T follicular helper cell (primary cell): ENCODE results near the gene RAD23B.
"Not testable (repeated sequence)": the region's sequence is repeated elsewhere in the genome, so short reads cannot be mapped to it uniquely, and the experiment has no call there.

ENCODE experiments used
- DNase-seq: peaks from one replicate; pipeline ENCODE4 v3.0.0-alpha.2; 2020; ENCODE audit warnings: low read depth

The RAD23B gene

DNA sequence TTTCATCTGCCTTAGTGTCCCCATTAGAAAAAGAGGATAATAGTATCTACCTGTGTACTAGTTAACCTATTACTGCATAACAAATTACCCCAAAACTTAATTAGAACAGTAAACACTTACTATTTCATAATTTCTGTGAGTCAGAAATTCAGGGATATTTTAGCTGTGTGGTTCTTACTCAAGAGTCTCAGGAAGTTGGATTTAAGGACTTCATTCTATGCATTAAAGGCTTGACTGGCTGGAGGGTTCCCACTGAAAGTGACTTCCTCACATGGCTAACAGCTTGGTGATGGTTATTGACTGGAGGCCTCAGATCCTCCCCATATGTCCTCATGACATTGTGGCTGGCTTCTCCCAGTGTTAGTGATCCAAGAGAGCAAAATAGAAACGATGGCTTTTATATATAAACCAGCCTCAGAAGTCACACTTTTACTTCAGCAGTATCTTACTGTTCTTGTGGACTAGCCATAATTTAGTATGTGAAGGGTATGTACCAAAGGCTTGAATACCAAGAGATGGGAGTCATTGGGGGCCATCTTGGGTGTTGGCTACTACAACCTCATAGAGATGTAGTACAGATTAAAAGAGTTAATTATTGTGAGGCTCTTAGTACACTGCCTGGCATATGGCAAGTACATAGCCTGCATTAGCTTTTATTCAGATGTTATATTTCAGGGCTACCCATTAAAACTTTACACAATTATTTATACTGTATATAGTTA lies 9.9 kb downstream of the RAD23B start:
- no peak for DNase-seq

DNA sequence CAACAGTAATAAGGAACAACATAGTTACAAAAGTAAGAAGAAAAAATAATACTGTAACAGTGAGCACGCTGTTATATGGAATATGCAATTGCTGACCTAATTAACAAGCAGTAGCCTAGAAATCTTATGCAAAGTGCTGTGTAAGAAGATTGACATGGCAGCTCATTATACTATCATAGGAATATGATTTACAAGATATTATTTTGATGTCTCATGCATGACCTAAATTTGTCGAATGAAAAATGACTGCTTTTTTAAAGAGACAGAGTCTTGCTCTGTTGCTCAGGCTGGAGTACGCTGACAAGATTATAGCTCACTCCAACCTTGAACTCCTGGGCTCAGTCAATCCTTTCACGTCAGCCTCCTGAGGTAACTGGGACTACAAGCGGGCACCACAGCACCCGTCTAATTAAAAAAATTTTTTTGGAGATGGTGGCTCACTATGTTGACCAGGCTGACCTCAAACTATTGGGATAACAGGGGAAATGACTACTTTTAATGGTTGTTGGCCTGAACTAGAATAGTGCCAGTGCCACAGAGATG lies 10.5 kb downstream of the RAD23B start:
- no peak for DNase-seq

DNA sequence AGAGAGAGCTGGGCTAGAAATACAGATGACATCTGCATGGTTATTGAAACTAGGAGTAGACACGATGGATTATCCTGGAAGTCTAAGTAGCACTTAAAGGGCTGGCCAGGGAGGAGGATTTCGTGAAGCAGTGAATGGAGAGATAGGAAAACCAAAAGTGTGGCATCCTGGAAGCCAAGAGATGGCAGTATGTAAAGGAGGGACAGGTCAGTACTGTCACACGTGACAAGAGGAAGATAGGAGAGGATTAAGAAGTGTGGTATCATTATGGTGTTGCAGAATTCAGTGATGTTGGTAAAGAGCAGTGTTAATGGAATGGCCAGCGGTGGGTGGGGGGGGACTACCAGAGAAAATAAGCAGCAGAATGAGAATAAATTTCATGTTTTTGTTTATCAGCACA lies 11.7 kb downstream of the RAD23B start:
- no peak for DNase-seq

DNA sequence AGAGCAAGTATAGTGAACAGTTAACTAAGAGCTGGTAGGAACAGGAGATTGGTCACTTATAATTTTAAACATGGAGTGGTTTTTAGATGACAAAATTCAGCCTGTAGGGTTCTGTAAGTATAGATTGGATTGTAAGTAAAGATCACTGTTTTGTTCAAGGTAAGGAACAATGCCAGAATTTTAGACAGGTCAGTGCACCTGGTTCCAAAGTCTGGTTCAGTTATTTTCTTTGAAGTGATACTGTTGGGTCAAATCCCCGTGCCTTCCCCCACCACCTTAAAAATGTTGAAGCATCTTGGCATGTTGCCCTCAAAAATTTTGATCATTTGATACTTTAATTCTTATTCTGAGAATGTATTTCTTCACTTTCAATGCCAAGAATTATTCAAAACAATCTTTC lies 12.9 kb downstream of the RAD23B start:
- no peak for DNase-seq

DNA sequence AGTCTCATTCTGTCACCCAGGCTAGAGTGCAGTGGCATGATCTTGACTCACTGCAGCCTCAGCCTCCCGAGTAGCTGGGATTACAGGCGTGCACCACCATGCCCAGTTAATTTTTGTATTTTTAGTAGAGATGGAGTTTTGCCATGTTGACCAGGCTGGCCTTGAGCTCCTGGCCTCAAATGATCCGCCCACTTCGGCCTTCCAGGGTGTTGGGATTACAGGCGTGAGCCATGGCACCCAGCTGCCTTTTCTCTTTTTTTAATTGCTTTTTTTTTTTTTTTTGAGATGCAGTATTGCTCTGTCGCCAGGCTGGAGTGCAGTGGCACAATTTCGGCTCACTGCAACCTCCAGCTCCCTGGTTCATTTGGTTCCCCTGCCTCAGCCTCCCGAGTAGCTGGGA lies 13.5 kb downstream of the RAD23B start:
- not testable (repeated sequence) for DNase-seq

GRCh38 chr9:107299437-107299836 lies 16.4 kb downstream of the RAD23B start:
- no peak for DNase-seq

GRCh38 chr9:107306308-107306707 lies 23.2 kb downstream of the RAD23B start:
- no peak for DNase-seq

DNA sequence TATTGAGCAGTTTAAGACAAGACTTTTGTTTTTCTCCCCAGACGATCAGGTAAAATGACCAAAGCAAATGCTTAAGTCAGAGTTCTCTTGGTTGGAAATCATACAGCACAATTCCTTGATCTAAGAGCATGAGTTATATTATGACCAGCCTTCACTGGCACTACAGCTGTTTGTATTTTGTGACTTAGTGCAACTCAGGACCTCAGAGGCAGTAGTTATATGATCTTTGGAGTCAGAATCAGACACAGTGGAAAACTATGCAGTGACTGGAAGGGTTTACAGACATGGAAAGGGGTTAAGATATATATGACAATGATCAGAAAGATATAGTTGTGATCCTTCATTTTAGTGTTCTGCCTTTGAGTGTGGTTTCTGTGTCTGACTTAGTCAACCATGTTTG lies 24.3 kb downstream of the RAD23B start:
- no peak for DNase-seq

DNA sequence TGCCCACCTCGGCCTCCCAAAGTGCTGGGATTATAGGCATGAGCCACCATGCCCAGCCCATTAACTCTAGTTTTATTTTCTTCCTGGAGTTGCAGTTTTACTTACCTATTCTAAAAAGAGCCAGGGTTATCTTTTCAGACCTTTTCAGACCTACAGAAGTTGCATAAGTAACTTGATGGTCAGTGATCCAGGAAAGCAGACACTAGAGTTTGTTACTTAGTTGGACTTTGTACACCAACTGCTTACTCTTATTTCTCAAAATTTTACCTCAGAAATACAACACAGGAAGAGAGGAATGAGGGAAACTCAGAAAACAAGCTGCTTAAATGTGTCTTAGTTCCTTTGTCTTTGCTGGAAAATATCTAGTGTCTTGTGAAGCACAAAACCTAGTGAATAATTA lies 25.4 kb downstream of the RAD23B start:
- no peak for DNase-seq

DNA sequence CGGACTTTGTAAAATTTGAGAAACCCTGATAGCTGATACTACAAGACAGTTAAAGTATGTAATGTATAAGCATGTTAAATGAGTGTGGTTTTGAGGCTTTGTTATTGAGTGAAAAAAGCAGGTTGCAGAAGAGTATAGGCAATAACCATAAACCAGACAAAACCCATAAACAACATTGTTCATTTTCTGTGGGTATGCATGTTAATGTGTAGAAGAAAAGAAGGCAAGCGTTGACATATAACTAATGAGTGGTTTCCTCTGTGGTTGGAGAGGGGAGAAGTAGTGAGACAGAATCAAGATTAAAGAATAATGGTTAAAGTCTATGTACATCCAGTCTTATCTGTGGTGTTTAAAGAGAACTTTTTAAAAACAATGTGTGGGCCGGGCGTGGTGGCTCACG lies 26.2 kb downstream of the RAD23B start:
- DNase-seq: no peak

GRCh38 chr9:107312376-107313050 lies 29.4 kb downstream of the RAD23B start:
- DNase-seq: no peak

DNA sequence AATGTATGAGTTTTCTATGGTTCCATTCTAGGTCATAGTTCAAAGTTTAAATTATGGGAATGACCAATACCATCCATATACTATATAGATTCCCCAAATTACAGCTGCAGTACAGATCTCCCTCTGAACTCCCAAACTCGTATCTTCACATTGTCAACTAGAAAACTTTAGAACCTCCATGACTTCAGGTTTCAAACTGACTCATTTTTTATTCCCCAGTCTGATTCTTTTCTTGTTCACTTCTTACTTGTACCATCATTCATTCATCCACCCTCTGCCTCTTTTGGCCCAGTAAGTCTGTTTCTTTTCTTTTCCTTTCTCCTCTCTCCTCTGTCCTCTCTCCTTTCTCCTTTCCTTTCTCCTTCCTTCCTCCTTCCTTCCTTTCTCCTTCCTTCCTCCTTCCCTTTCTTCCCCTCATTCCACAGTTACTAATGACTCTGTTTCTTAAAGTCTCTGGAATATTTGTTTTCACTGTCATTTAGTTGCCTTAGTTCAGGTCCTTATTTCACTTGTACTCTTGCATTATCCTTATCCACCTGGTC lies 30.5 kb downstream of the RAD23B start:
- DNase-seq: no peak

DNA sequence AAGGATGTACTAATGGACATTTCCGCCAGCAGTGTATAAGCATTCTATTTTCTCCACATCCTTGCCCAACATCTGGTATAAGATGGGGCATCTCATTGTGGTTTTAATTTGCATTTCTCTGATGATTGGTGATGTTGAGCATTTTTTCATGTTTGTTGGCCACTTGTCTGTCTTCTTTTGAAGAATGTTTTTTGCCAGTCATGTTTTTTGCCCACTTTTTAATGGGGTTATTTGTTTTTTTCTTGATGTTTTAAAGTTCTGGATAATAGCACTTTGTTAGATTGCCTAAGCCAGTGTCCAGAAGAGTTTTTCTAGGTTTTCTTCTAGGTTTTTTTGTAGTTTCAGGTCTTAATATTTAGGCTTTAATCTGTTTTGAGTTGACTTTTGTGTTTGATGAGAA lies 31.7 kb downstream of the RAD23B start:
- DNase-seq: no peak

DNA sequence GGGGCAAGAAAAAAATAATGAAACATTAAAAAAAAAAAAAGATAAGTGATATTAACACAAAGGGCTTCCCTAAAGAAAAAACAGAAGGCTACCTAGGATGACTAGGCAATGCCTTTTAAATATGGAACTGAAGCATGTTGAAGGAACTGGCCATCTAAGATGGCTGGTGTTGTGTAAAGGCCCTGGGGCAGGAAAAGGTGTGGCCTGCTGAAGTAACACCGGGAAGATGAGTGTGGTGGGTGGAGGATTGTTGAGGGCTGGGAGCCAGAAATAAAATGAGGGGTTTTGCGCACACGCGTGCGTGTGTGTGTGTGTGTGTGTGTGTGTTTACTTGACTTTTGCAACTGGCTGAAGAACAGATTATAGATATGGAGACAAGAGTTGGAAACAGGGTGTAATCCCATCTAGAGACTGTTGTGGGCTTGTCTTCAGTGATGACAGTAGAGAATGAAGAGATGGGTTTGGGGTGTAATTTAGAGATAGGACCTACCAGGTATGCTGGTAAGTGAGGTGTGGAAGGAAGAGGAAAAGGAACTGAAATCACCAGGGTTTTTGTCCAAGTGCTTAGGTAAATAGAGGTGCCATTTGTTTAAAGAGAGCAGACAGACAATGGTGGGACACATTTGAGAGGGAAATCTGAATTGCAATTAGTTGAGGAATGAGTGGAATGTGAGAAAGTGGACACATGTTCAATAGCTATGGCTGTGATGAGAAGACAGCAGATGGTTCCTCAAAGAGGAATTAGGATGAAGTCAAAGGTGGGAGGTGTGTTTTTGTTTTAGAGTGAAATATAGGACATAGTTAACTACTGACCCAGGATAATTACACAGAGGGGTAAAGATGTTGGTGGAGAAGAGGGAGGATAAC lies 33.9 kb downstream of the RAD23B start:
- no peak for DNase-seq

DNA sequence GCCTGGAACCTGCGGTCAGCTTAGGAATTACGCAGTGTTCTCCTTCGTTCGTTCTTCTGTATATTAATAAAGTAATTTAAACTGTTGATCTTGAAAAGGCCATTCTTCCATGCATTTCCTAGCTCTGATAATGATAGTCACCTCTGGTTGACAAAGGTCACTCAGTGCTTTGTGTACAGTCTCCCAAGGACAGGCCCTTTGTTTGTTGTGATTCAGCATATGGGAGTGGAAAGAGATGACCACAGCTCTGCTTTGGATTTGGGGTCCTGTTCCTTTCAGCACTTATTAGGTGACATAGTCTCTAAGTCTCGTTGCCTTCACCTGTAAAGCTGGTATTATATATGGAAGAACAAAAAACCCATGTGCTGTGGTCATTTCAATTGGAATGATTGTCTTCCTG lies 39.6 kb downstream of the RAD23B start:
- no peak for DNase-seq

GRCh38 chr9:107323836-107324585 lies 40.9 kb downstream of the RAD23B start:
- DNase-seq: no peak

- DNase-seq: no peak
These were observed 42.8 kb downstream of the RAD23B start for GRCh38 chr9:107325842-107326241.

- no peak for DNase-seq
These were observed 45.4 kb downstream of the RAD23B start for GRCh38 chr9:107328510-107328909.

DNA sequence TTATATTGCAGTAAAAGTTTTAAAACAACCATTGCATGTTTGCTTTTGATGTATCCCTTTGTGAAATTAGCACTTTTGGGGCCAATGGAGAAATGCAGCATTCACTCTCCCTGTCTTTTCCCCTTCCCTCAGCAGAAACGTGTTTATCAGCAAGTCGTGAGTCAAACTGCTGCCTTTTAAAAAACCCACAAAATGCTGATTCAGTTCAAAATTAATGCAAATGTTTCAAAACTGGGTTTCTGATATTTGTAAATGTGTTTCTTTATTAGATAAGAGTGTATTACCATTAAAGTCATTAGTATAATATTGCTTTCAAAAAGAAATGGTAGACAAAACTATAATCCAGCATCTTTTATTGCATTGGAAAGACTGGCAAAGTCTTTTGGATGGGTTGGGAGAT lies 47.3 kb downstream of the RAD23B start:
- no peak for DNase-seq

GRCh38 chr9:107332883-107333282 lies 49.8 kb downstream of the RAD23B start:
- no peak for DNase-seq

DNA sequence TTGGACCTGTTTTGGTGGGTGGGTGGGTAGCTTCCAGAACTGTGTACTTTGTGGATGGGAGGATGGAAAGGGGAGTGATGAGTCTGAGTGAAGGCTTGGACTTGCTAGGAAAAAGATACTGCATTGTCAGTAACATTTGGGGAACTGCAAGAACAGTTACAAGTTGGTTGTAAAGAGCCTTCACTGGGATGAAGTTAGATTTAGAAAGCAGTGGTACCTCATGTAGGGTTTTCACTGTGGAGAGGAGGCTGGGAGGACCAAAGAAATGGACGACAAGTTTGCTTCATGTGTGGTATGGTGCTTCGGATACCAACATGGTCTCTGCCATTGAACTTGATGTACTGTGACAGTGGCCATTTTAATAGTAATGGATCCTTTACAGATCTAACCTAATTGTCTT lies 50.3 kb downstream of the RAD23B start:
- DNase-seq: no peak
